ENCODE results near the gene PPP1R8.

Gene PPP1R8

DNA sequence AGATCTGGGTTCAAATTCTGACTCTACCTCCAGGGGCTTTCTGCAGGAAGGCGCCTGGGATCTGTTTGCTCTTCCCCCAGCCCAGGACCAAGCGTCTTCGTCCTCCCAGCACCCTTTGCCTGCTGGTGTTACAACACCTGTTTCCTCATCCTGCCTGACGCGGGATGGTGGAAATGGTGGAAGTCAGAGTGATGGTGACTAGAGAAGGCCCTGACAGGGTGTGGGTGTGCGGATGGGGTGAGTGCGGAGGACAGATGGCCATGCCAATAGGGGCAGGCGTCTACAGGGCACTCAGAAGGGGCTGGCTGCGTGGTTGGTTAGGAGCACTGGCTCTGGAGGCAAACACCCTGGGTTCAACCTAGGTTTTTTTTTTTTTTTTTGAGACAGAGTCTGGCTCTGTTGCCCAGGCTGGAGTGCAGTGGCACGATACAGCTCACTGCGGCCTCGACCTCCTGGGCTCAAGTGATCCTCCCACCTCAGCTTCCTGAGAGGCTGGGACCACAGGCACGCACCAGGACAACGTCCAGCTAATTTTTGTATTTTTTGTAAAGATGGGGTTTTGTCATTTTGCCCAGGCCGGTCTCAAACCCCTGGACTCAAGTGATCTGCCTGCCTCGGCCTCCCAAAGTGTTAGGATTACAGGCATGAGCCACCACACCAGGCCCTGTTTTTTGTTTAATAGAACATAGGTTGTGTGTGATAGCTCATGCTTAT lies 43.2 kb downstream of the PPP1R8 start:
- no peak for TF ChIP-seq EZH2 (IDR thresholded peaks at IDR 0.05; ENCODE audit: borderline replicate concordance, low read depth, low read length, severe bottlenecking)
- TF ChIP-seq, protein P1, sequence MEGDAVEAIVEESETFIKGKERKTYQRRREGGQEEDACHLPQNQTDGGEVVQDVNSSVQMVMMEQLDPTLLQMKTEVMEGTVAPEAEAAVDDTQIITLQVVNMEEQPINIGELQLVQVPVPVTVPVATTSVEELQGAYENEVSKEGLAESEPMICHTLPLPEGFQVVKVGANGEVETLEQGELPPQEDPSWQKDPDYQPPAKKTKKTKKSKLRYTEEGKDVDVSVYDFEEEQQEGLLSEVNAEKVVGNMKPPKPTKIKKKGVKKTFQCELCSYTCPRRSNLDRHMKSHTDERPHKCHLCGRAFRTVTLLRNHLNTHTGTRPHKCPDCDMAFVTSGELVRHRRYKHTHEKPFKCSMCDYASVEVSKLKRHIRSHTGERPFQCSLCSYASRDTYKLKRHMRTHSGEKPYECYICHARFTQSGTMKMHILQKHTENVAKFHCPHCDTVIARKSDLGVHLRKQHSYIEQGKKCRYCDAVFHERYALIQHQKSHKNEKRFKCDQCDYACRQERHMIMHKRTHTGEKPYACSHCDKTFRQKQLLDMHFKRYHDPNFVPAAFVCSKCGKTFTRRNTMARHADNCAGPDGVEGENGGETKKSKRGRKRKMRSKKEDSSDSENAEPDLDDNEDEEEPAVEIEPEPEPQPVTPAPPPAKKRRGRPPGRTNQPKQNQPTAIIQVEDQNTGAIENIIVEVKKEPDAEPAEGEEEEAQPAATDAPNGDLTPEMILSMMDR (IDR thresholded peaks at IDR 0.05; ENCODE audit: borderline replicate concordance, extremely low read depth, low read length, poor library complexity, severe bottlenecking): no peak
- Histone ChIP-seq H3K27ac (ENCODE audit: low read length) (no peak overlapping the region), H2AFZ (ENCODE audit: low read depth, low read length) (no peak overlapping the region)

DNA sequence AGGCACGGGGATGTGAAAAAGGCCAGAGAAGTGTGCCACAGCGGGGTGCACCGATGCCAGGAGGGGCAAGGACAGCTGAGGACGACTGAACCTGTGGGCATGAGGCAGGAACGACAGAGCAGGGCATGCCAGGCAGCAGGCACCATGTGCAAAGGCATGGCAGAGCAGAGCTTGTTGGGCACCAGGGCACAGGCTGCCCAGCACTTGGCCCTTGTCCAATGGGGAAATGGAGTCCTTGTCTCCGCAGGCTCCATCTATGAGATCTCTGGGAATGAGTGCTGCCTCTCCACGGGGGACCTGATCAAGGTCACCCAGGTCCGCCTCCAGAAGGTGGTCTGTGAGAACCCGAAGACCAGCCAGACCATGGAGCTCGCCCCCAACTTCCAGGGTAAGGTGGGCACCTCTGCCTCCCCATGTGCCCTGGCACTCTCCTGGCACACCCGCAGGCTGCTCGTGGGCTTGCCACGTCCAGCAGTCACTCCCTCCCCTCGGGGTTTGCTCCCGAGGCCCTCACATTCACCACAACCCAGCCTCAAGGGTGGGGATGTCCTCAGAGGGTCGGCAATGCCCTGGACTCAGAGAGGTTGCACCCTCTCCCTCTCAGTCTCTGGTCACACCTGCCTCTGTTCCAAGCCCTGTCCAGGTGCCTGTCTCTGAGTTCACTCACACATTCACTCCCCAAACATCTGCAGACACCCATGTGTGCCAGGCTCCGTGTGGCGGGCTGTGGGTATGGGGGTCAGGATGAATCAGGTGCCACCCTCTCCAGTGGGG lies 45.9 kb downstream of the PPP1R8 start:
- no peak overlapping the region for H3K4me3 ChIP-seq (ENCODE audit: low read depth in 1 of 2, low read length in 2 of 2)
- no peaks in the 10 kb centered on the region for H3K27me3 ChIP-seq (ENCODE audit: insufficient read depth, low read length, poor library complexity)
- no peaks in the 10 kb centered on the region for H3K79me2 ChIP-seq (ENCODE audit: insufficient read depth, low read length)
- no peaks in the 10 kb centered on the region for H3K36me3 ChIP-seq (ENCODE audit: insufficient read depth, low read length)
- DNase-seq: no peak
- no peak overlapping the region for H3K9ac ChIP-seq (ENCODE audit: low read depth, low read length)
- no peak for ATAC-seq (ENCODE audit: insufficient read depth, low read depth)
- no peaks in the 10 kb centered on the region for H3K9me3 ChIP-seq (ENCODE audit: insufficient read depth, low read length, severe bottlenecking)
- H3K4me1 ChIP-seq (ENCODE audit: insufficient read depth, low read length): no peaks in the 10 kb centered on the region
- H2AFZ ChIP-seq (ENCODE audit: low read depth, low read length): no peak overlapping the region
- H3K27ac ChIP-seq (ENCODE audit: low read length): no peak overlapping the region
- no peak overlapping the region for H3K4me2 ChIP-seq (ENCODE audit: insufficient read depth, low read length)
- H4K20me1 ChIP-seq (ENCODE audit: insufficient read depth, low read length): no peaks in the 10 kb centered on the region
- TF ChIP-seq EZH2 (IDR thresholded peaks at IDR 0.05; ENCODE audit: borderline replicate concordance, low read depth, low read length, severe bottlenecking): no peak
- TF ChIP-seq, protein P1 (IDR thresholded peaks at IDR 0.05; ENCODE audit: borderline replicate concordance, extremely low read depth, low read length, poor library complexity, severe bottlenecking): no peak

More for the DNA sequence above, 43.2 kb downstream of the PPP1R8 start:
- Histone ChIP-seq H3K9me3 (ENCODE audit: insufficient read depth, low read length, severe bottlenecking) (no peaks in the 10 kb centered on the region), H3K27me3 (ENCODE audit: insufficient read depth, low read length, poor library complexity) (no peaks in the 10 kb centered on the region), H3K4me2 (ENCODE audit: insufficient read depth, low read length) (no peak overlapping the region), H3K79me2 (ENCODE audit: insufficient read depth, low read length) (no peaks in the 10 kb centered on the region), H3K36me3 (ENCODE audit: insufficient read depth, low read length) (no peaks in the 10 kb centered on the region), H3K9ac (ENCODE audit: low read depth, low read length) (no peak overlapping the region), H4K20me1 (ENCODE audit: insufficient read depth, low read length) (no peaks in the 10 kb centered on the region), H3K4me3 (ENCODE audit: low read depth in 1 of 2, low read length in 2 of 2) (no peak overlapping the region), H3K4me1 (ENCODE audit: insufficient read depth, low read length) (peaks cover 12% of the 10 kb centered on the region)
- ATAC-seq (ENCODE audit: insufficient read depth, low read depth) (no peak), DNase-seq (no peak)

DNA sequence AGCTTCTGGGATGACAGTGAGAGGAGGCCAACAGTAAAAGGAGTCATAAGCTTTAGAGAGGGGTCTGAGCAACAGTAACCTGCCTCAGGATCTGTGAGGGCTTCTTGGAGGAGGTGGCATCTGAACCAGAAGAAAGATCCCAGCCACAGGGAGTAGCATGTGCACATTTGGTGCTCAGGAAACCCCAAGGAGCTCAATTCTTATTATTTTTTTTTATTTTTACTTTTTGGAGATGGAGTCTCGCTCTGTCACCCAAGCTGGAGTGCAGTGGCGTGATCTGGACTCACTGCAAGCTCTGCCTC lies 46.5 kb downstream of the PPP1R8 start:
- Histone ChIP-seq H4K20me1 (ENCODE audit: insufficient read depth, low read length) (no peaks in the 10 kb centered on the region), H3K9ac (ENCODE audit: low read depth, low read length) (no peak overlapping the region), H3K9me3 (ENCODE audit: insufficient read depth, low read length, severe bottlenecking) (no peaks in the 10 kb centered on the region), H3K27ac (ENCODE audit: low read length) (no peak overlapping the region), H3K79me2 (ENCODE audit: insufficient read depth, low read length) (no peaks in the 10 kb centered on the region), H3K4me3 (ENCODE audit: low read depth in 1 of 2, low read length in 2 of 2) (no peak overlapping the region), H3K36me3 (ENCODE audit: insufficient read depth, low read length) (no peaks in the 10 kb centered on the region), H3K4me2 (ENCODE audit: insufficient read depth, low read length) (no peak overlapping the region), H3K27me3 (ENCODE audit: insufficient read depth, low read length, poor library complexity) (no peaks in the 10 kb centered on the region), H3K4me1 (ENCODE audit: insufficient read depth, low read length) (no peaks in the 10 kb centered on the region), H2AFZ (ENCODE audit: low read depth, low read length) (no peak overlapping the region)
- TF ChIP-seq EZH2 (IDR thresholded peaks at IDR 0.05; ENCODE audit: borderline replicate concordance, low read depth, low read length, severe bottlenecking): no peak
- TF ChIP-seq, protein P1 (IDR thresholded peaks at IDR 0.05; ENCODE audit: borderline replicate concordance, extremely low read depth, low read length, poor library complexity, severe bottlenecking): no peak
- ATAC-seq (ENCODE audit: insufficient read depth, low read depth): no peak
- DNase-seq: no peak
